Lower leg skin (tissue), 4 donors: ENCODE data around the gene TANC1. TPM values are rescaled to one million over a fixed set of nuclear protein-coding genes. Genes with fewer than 3 reads are reported as not detected.

Experiments used
- DNase-seq, 2 donors: peaks; one replicate each; pipeline ENCODE4 v3.0.0-alpha.2; 2019; ENCODE audit warnings: low spot score in 2 of 2
- H3K4me3 ChIP-seq: fragments of 200-600 bp; sonication (generic); 2 replicates; pipeline ENCODE4 v1.5.1; 2017; ENCODE audit warnings: mild to moderate bottlenecking, low read depth; ENCODE audit not compliant: poor library complexity, severe bottlenecking
- CTCF ChIP-seq, 3 donors: fragments of 450-650 bp; IDR thresholded peaks; one replicate each; pipeline ENCODE4 v1.5.1; 2016; ENCODE audit warnings: antibody characterized with exemption in 3 of 3, mild to moderate bottlenecking in 3 of 3, moderate library complexity in 2 of 3
- POLR2A ChIP-seq, 2 donors: fragments of 450-650 bp; IDR thresholded peaks; one replicate each; pipeline ENCODE4 v1.6.1; 2016 to 2017; ENCODE audit warnings: antibody characterized with exemption in 2 of 2, mild to moderate bottlenecking in 1 of 2, moderate library complexity in 1 of 2
- WGBS, 2 donors: methylation state at CpG; one replicate each; pipeline ENCODE4 v1.1.5; 2018; 5-methylcytosine and 5-hydroxymethylcytosine counted together
- intact Hi-C: fragments of 100-400 bp; cut with DNase I; formaldehyde crosslinking; loops from one replicate; pipeline ENCODE4 v1.15.0; 2023; ENCODE audit warnings: low total_unique reads
- total RNA-seq, 4 donors: library from RNA; depleted of rRNA; stranded (reverse); fragments of >200 nt; gene quantifications; one replicate each; pipeline ENCODE4 v1.1.0, GENCODE V29; 2016

TANC1 gene
- total RNA-seq, 4 donors from 2014 or later = 65.8 to 111 (median 93.6) TPM

- H3K4me3 ChIP-seq = no peak overlapping the region
- DNase-seq = no peak
- 83 to 91% methylated on average over 3 of the region's 3 CpGs for WGBS, 2 donors
- TF ChIP-seq CTCF (IDR thresholded peaks at IDR 0.05) (no peak), POLR2A (IDR thresholded peaks at IDR 0.05) (no peak)
- intact Hi-C loops = no loop called here
These were observed 129.9 kb downstream of the TANC1 start for GRCh38 chr2:159098361-159098760.

GRCh38 chr2:159098921-159099411, 130.5 kb downstream of the TANC1 start:
- no peak for DNase-seq
- TF ChIP-seq CTCF (IDR thresholded peaks at IDR 0.05) (no peak), POLR2A (IDR thresholded peaks at IDR 0.05) (no peak)
- intact Hi-C loops = no loop called here
- no peak overlapping the region for H3K4me3 ChIP-seq
- WGBS, 2 donors = 32 to 34% methylated on average over 3 of the region's 3 CpGs

- DNase-seq = no peak
- 75 to 82% methylated on average over 7 to 8 of the region's 8 CpGs for WGBS, 2 donors
- TF ChIP-seq CTCF (IDR thresholded peaks at IDR 0.05) = no peak
- TF ChIP-seq POLR2A (IDR thresholded peaks at IDR 0.05) = no peak
- no peak overlapping the region for H3K4me3 ChIP-seq
- intact Hi-C loops = no loop called here
These were observed 133.5 kb downstream of the TANC1 start for GRCh38 chr2:159101755-159102489.

- 79 to 87% methylated on average over 5 of the region's 5 CpGs for WGBS, 2 donors
- TF ChIP-seq POLR2A (IDR thresholded peaks at IDR 0.05) = no peak
- no peak overlapping the region for H3K4me3 ChIP-seq
- intact Hi-C loops = no loop called here
- DNase-seq = no peak
These were observed 135.0 kb downstream of the TANC1 start for GRCh38 chr2:159103411-159103810.

GRCh38 chr2:159106109-159106508, 137.7 kb downstream of the TANC1 start:
- TF ChIP-seq CTCF (IDR thresholded peaks at IDR 0.05) (no peak), POLR2A (IDR thresholded peaks at IDR 0.05) (no peak)
- no peak overlapping the region for H3K4me3 ChIP-seq
- WGBS, 2 donors = 51 to 59% methylated on average over 5 of the region's 5 CpGs
- DNase-seq = no peak
- intact Hi-C loops = no loop called here

- DNase-seq = no peak
- no peak overlapping the region for H3K4me3 ChIP-seq
- TF ChIP-seq POLR2A (IDR thresholded peaks at IDR 0.05) (no peak), CTCF (IDR thresholded peaks at IDR 0.05) (no peak)
- intact Hi-C loops = no loop called here
- 62 to 65% methylated on average over 12 of the region's 12 CpGs for WGBS, 2 donors
These were observed 139.9 kb downstream of the TANC1 start for GRCh38 chr2:159108181-159108893.
